ENCODE results near the gene PEX26. TPM values are rescaled to one million over a fixed set of nuclear protein-coding genes. Genes with fewer than 3 reads are reported as not detected.

Gene PEX26
- total RNA-seq, 1 donor from 2014 or later = 35.2 TPM

DNA sequence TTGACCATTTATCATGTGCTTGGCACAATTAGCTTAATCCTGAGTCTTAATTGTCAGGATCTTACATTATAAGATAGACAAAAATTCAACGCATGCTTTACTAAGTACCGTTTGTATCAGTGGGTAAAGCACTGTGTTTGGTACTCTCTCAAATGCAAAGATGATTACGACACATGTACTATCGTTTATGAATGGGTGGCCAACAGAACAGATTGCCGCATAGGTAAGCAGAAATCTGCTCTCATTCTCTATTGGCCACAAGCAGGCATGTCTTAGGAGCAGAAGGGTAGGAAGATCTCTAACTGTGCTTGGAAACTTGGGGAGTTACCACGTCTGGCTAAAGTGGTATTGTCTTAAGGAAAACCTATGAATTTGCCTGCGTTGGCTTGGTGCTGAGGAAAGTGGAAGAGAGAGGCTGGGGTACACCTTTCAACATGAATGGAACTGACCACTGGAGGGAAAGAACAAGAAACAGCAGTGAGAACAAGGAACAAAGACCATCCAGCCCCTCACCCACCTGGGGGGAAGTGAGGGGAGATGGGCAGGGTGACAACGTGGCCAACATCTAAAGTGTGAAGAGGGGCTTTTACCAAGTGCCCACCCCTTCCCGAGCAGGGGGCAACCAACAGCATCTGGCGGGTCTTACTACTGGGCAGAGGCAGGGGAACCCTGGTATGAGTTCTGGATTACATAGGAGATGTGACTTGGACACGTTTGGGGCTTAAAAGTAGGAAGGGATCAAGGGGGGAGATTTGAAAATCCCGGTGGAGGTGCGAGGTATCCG lies 31.8 kb downstream of the PEX26 start:
- ATAC-seq (ENCODE audit: low read depth) (no peak), DNase-seq (no peak)
- H3K27me3 Mint-ChIP-seq = peaks cover 18% of the 10 kb centered on the region
- H3K27ac Mint-ChIP-seq = no peak overlapping the region
- TF ChIP-seq, protein P1, sequence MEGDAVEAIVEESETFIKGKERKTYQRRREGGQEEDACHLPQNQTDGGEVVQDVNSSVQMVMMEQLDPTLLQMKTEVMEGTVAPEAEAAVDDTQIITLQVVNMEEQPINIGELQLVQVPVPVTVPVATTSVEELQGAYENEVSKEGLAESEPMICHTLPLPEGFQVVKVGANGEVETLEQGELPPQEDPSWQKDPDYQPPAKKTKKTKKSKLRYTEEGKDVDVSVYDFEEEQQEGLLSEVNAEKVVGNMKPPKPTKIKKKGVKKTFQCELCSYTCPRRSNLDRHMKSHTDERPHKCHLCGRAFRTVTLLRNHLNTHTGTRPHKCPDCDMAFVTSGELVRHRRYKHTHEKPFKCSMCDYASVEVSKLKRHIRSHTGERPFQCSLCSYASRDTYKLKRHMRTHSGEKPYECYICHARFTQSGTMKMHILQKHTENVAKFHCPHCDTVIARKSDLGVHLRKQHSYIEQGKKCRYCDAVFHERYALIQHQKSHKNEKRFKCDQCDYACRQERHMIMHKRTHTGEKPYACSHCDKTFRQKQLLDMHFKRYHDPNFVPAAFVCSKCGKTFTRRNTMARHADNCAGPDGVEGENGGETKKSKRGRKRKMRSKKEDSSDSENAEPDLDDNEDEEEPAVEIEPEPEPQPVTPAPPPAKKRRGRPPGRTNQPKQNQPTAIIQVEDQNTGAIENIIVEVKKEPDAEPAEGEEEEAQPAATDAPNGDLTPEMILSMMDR (IDR thresholded peaks at IDR 0.05) = no peak
- ChIA-PET POLR2A (interaction anchor here (0.7 to 1.0 kb wide), 2 partner anchors 18 to 311 kb away, joined by 4 to 6 read pairs; no protein-coding TSS in a partner anchor), CTCF (no interaction called here)
- peaks cover 3% of the 10 kb centered on the region for H3K36me3 Mint-ChIP-seq (ENCODE audit: low read depth)
- peak overlapping the region; percentile 56 for H3K4me3 Mint-ChIP-seq
- H3K4me1 Mint-ChIP-seq = peaks cover 38% of the 10 kb centered on the region
- intact Hi-C loops (cut with micrococcal nuclease) = no loop called here
- H3K9me3 Mint-ChIP-seq = peaks cover 11% of the 10 kb centered on the region

DNA sequence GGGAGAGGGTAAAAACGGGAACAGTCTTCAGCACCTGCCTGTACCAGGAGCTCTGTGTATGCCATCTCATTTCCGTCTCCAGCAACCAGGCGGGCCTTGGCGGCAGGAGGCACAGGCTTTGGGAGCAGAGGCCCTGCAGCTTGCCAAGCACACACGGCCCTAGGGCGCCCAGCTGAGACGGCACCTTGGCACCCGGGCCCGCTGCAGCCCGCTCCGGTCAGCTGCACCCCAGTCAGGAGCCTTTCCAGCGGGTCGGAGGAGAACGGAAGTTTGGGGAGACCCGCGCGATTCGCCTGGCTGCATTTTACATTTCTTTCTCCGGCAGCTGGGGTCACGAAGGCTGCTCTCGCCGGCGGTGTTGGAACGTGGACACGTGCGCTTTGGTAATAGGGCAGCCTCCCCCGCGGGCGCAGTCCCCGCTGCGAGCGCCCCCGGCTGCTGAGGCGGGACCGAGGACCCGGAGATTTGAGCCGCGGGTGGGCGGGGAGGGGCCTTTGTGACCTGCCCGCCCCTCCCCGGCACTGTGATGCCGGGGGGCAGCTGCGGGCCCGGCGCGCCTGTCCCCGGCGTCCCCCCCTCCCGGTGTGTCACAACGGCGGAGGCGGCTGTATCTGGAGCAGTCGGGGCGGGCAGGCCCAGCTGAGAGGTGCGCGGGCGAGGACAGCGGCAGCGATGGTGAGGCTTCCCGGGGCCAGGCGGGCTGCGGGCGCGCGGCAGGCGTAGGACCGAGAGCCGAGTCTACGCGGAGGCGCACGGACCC lies 32.6 kb downstream of the PEX26 start, which contains the start of gene TUBA8:
Gene TUBA8, plus strand, starts transcription at position 616 of the 760 bp plus-strand sequence. Its CDS starts 57 bp downstream, at position 673.
- Mint-ChIP-seq H3K4me3 (peak within 1 kb of the TSS; percentile 59), H3K36me3 (ENCODE audit: low read depth) (peaks cover 3% of the 10 kb centered on the region), H3K27me3 (peaks cover 18% of the 10 kb centered on the region), H3K4me1 (peaks cover 33% of the 10 kb centered on the region), H3K27ac (no peak within 1 kb of the TSS), H3K9me3 (peaks cover 11% of the 10 kb centered on the region)
- peak; percentile 55 for ATAC-seq (ENCODE audit: low read depth)
- no peak for DNase-seq
- TF ChIP-seq, protein P1 (IDR thresholded peaks at IDR 0.05) = no peak
- CTCF ChIA-PET = no interaction called here
- intact Hi-C loops (cut with micrococcal nuclease) = no loop called here
- POLR2A ChIA-PET = interaction anchor here (0.6 to 1.0 kb wide), 5 partner anchors 8 to 312 kb away, joined by 4 to 6 read pairs (median 4); partner anchors contain the start of gene USP18

DNA sequence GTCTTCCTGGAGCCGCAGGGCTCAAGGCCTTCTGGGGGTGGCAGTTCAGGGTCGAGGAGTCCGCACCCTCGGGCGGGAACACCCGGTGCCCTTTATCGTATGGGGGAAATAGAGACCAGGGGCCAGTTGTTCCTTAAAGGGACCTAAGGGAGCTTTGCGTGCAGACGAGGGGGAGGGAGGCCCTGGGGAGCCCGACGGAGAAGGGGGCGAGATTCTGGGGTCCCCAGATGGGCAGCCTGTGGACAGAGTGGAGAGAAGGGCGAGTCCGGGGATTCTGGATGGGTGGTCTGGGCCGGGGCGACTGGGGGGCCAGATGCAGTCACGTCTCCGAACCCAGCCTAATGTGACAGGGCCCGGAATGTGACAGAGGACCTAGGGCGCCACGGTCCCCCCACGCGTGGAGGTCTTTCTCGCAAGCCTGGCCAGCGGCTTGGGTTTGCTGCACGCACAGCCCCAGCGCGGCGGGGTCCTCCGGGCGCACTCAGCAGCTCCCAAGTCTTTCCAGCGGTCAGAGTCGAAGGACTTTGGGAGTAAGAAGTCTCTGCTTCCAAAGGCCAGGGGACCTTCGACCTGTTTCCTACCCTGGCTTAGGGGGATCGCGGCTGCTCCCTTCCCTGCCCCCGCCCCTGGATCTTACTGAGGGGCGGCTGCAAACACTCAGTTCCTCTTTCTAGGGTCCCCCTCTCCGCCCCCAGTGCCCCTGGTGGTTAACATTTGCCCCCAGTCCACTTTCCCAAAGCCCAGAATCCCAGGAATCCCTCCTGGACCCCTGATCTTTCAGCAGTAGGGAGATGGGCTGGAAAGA lies 33.4 kb downstream of the PEX26 start:
- ATAC-seq (ENCODE audit: low read depth) (no peak), DNase-seq (no peak)
- Mint-ChIP-seq H3K9me3 (peaks cover 8% of the 10 kb centered on the region), H3K27me3 (peaks cover 18% of the 10 kb centered on the region), H3K4me1 (peaks cover 33% of the 10 kb centered on the region), H3K4me3 (peak overlapping the region; percentile 59), H3K36me3 (ENCODE audit: low read depth) (no peaks in the 10 kb centered on the region), H3K27ac (no peak overlapping the region)
- TF ChIP-seq, protein P1 (IDR thresholded peaks at IDR 0.05) = no peak
- CTCF ChIA-PET = no interaction called here
- POLR2A ChIA-PET = interaction anchor here (0.6 to 0.9 kb wide), 3 partner anchors 9 to 291 kb away, joined by 4 to 5 read pairs (median 4); partner anchors contain the start of gene USP18
- intact Hi-C loops (cut with micrococcal nuclease) = no loop called here

DNA sequence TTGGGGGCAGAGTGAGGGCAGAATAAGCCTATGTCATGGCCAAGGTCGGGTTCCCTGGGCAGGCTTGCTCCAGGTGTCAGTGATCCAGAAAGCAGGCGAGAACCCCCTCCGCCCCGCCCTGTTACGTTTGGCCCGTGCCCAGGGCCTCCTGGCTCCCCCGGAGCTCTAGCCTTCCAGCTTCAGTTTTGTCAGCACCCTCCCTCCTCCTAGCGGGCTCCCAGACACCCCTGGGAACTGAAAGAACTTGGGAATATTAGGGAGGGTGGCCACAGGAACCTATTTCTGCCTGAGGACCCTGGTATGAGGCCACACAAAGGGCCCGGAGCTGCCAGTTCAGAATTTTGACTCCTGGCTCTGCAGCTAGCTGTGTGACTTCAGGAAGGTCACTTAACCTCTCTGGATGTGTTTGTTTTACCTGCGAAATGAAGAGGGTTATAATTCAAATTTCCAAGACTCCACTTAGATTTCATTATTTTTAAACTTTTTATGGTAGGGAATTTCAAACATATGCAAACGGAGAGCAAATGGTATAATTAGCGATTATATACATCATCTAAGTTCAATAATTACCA lies 34.1 kb downstream of the PEX26 start:
- H3K4me1 Mint-ChIP-seq = peaks cover 33% of the 10 kb centered on the region
- H3K27me3 Mint-ChIP-seq = peaks cover 18% of the 10 kb centered on the region
- no peak overlapping the region for H3K4me3 Mint-ChIP-seq
- no peak overlapping the region for H3K27ac Mint-ChIP-seq
- no peaks in the 10 kb centered on the region for H3K36me3 Mint-ChIP-seq (ENCODE audit: low read depth)
- intact Hi-C loops (cut with micrococcal nuclease) = no loop called here
- ChIA-PET POLR2A (no interaction called here), CTCF (no interaction called here)
- no peak for DNase-seq
- H3K9me3 Mint-ChIP-seq = peaks cover 5% of the 10 kb centered on the region
- no peak for ATAC-seq (ENCODE audit: low read depth)
- TF ChIP-seq, protein P1 (IDR thresholded peaks at IDR 0.05) = no peak

Measured in activated B cell treated with CpG ODN at 0.5 μM for 24 hours (primary cell).